Measurements from ENCODE around the gene ERC2.

DNA sequence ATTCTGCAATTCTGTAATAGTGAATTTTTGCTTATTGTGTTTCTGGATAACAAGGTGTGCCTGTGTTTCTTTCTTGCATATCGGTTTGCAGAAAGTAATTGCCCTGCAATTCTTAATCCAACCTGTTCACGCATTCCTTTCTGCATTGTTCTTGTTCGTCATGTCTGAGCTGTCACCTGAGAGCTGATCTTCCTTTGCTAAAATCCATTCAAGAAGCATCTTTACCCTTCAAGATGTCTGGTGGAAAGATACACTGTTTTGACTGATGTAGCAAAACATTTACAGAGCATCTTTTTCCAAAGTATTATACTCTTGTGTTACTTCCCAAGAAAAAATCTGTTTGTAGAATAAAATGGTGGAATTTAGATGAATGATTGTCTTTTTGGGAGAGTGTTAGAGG, 822.1 kb downstream of the ERC2 start:
- TF ChIP-seq POLR2A (IDR thresholded peaks at IDR 0.05; ENCODE audit: low read depth, low read length) (no peak), POLR2AphosphoS5 (IDR thresholded peaks at IDR 0.05; ENCODE audit: low read depth, low read length) (no peak)

Data from GM12892 (cell line).